ENCODE results near the gene BUB1B.

The BUB1B gene

DNA sequence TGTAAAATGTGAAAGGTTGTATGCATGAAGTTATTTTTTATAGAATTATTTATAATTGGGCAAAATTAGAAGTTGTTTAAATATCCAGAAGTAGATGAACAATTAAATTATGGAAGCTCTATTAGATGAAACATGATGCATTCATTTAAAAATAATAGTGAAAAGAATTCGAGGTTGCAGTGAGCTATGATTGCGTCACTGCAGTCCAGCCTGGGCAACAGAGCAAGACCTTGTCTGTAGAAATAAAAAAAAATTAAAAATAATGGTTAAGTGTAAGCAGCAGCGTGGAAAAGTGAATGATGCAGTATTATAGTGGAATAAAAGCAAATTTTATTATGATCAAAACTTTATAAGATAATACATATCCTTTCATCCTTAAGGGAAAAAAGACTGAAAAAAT is 14.3 kb downstream of the BUB1B start:
- no peak for DNase-seq (ENCODE audit: low read depth)
- H3K4me3 ChIP-seq (ENCODE audit: low read depth, low read length) = no peak overlapping the region
- TF ChIP-seq, protein P1, sequence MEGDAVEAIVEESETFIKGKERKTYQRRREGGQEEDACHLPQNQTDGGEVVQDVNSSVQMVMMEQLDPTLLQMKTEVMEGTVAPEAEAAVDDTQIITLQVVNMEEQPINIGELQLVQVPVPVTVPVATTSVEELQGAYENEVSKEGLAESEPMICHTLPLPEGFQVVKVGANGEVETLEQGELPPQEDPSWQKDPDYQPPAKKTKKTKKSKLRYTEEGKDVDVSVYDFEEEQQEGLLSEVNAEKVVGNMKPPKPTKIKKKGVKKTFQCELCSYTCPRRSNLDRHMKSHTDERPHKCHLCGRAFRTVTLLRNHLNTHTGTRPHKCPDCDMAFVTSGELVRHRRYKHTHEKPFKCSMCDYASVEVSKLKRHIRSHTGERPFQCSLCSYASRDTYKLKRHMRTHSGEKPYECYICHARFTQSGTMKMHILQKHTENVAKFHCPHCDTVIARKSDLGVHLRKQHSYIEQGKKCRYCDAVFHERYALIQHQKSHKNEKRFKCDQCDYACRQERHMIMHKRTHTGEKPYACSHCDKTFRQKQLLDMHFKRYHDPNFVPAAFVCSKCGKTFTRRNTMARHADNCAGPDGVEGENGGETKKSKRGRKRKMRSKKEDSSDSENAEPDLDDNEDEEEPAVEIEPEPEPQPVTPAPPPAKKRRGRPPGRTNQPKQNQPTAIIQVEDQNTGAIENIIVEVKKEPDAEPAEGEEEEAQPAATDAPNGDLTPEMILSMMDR (IDR thresholded peaks at IDR 0.05; ENCODE audit: low read depth, low read length, missing control alignments) = no peak

DNA sequence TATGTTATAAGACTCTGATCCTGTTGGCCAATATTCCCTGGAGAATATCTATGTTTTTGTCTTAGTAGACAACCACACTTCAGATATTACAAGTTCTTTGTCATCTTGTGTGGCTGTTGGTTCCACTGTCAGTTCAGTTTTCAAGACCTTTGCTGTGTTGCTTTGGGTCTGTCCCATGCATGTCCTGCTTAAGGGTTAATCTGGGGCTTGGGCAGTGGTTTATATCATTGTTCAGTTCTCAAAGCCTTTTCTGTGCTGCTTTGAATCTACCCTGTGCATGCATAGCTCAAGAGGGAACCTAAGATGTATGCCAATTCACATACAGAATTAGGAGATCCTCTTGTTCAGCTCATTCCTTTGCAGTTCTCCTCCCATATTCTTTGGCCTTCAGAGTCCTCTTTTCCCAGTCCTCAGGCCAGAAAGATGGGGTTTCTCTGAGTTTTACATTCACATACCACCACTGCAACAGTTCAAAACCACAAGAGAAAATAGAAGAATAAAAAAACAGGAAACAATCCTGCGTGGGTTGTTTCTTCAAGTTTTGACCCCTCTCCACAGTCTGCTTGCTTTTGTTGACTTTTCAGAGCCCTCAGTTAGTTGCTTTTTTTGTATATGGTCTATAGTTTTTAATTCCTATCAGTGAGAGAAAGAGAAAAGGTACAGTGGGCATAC is 21.6 kb downstream of the BUB1B start:
- no peak overlapping the region for H3K4me3 ChIP-seq (ENCODE audit: low read depth, low read length)
- TF ChIP-seq, protein P1 (IDR thresholded peaks at IDR 0.05; ENCODE audit: low read depth, low read length, missing control alignments) = no peak
- DNase-seq (ENCODE audit: low read depth) = no peak

DNA sequence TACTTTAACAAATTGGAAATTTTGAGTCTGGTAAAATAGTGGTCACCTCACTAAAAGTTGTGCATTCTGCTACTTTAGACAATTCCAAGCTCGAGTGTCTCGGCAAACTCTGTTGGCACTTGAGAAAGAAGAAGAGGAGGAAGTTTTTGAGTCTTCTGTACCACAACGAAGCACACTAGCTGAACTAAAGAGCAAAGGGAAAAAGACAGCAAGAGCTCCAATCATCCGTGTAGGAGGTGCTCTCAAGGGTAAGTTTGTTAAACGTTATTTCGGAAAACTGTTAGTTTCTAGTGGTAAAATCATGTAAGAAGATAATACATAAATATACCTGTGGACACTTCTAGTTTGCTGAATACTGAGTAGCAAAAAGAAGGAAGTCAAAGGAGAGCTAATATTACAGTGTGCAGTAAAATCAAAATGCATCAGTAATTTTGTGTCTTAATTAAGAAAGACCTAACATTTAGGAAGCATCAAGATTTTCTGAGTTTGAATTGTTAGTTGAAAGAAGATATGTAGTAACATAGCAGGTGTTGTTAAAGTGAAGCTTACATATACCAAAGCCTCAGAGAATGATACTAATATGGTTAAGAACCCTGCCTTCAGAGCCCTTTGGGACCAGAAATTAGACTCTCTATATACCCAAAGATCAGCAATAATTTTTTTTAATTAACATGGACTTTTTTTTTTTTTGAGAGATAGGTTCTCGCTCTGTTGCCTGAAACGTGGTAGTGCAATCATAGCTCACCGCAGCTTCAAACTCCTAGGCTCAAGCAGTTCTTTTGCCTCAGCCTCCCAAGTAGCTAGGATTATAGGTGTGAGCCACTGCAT is 23.0 kb downstream of the BUB1B start:
- no peak for DNase-seq (ENCODE audit: low read depth)
- TF ChIP-seq, protein P1 (IDR thresholded peaks at IDR 0.05; ENCODE audit: low read depth, low read length, missing control alignments) = no peak

DNA sequence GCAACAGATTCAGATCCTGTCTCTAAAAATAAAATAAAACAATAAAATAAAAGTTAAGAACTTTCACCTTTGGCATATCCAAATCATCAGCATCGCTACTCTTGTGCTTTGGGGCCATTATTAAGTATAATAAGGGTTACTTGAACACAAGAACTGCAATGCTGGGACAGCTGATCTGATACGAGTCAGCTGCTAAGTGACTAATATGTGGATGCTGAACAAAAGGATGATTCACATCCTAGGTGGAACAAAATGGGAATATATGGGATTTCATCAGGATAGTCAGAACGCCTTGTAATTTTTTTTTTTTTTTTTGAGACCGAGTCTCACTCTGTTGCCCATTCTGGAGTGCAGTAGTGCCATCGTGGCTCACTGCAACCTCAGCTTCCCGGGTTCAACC is 29.7 kb downstream of the BUB1B start:
- no peak for DNase-seq (ENCODE audit: low read depth)
- TF ChIP-seq, protein P1 (IDR thresholded peaks at IDR 0.05; ENCODE audit: low read depth, low read length, missing control alignments) = no peak
- H3K4me3 ChIP-seq (ENCODE audit: low read depth, low read length) = no peak overlapping the region

More for the DNA sequence above, 23.0 kb downstream of the BUB1B start:
- H3K4me3 ChIP-seq (ENCODE audit: low read depth, low read length) = peak overlapping the region; percentile 10; the same call in 1 of the 2 replicates

DNA sequence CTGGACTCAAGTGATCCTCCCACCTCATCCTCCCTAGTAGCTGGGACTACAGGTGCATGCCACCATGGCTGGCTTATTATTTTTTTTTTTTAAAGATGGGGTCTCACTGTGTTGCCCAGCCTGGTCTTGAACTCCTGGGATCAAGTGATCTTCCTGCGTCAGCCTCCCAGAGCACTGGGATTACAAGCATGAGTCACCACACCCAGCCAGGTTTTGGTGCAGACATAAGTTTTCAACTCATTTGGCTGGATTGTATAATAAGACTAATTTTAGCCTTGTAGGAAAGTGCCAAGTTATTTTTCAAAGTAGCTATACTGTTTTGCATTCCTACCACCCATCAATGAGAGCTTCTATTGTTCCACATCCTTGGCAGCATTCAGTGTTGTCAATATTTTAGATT is 32.1 kb downstream of the BUB1B start:
- no peak for DNase-seq (ENCODE audit: low read depth)
- TF ChIP-seq, protein P1 (IDR thresholded peaks at IDR 0.05; ENCODE audit: low read depth, low read length, missing control alignments) = no peak
- no peak overlapping the region for H3K4me3 ChIP-seq (ENCODE audit: low read depth, low read length)

DNA sequence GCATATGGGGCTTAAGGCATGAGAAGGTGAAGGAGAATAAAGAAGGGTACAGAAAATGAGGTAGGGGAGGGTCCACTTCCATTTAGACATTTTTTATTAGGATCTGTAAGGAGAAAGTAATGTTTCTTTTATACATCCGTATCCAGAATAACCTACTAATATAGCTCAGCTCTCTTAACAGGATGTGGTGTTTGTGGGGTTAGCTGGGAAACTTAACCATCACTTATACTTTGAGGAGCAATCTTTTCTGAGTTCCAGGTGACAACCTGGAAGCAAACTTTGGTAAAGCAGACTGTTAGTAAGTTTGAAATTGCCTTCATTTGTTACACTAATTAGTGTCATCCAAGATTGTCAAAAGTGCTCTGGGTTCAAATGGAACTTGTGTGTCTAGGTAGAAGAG is 36.6 kb downstream of the BUB1B start:
- DNase-seq (ENCODE audit: low read depth) = no peak
- TF ChIP-seq, protein P1 (IDR thresholded peaks at IDR 0.05; ENCODE audit: low read depth, low read length, missing control alignments) = no peak

More for the DNA sequence above, 36.6 kb downstream of the BUB1B start:
- no peak overlapping the region for H3K4me3 ChIP-seq (ENCODE audit: low read depth, low read length)

All from GM12864 (cell line).